K562 (cell line): ENCODE measurements around the gene MYO1D. TPM values are rescaled to one million over a fixed set of nuclear protein-coding genes. Genes with fewer than 3 reads are reported as not detected.

Experiments used
- ARID1B ChIP-seq: fragments of 450-650 bp; IDR thresholded peaks from 2 replicates; pipeline ENCODE4 v1.6.1; 2016; ENCODE audit warnings: antibody characterized with exemption, mild to moderate bottlenecking, inconsistent platforms
- C11orf30 ChIP-seq: fragments of 450-650 bp; IDR thresholded peaks from 2 replicates; pipeline ENCODE4 v1.6.1; 2016; ENCODE audit warnings: low read depth, mild to moderate bottlenecking
- CBFA2T2 ChIP-seq: fragments of 450-650 bp; conservative IDR thresholded peaks from 2 replicates; pipeline ENCODE4 v1.6.1; 2017; ENCODE audit warnings: mild to moderate bottlenecking
- CTCF ChIP-seq, 3 experiments: IDR thresholded peaks in 2 of 3; conservative IDR thresholded peaks in 1 of 3; 2 replicates each; pipeline ENCODE4 v1.5.1; 2011 to 2012; ENCODE audit warnings: low read length in 3 of 3, mild to moderate bottlenecking in 3 of 3, control low read depth in 2 of 3, improper control_type of control experiment in 1 of 3, inconsistent platforms in 1 of 3, low read depth in 1 of 3, mixed read lengths in 1 of 3, moderate library complexity in 1 of 3; ENCODE audit not compliant: insufficient read depth in 2 of 3
- HNRNPK ChIP-seq: fragments of 200-400 bp; formaldehyde crosslinking; IDR thresholded peaks from one replicate; pipeline ENCODE4 v1.6.1; 2018; ENCODE audit warnings: mild to moderate bottlenecking, low read depth, low read length; ENCODE audit not compliant: poor library complexity, severe bottlenecking
- NFIC ChIP-seq: fragments of 450-650 bp; IDR thresholded peaks from 2 replicates; pipeline ENCODE4 v1.6.1; 2017; ENCODE audit warnings: mild to moderate bottlenecking, inconsistent platforms
- POU5F1 ChIP-seq: fragments of 150-350 bp; IDR thresholded peaks from 2 replicates; pipeline ENCODE4 v1.6.1; 2014; ENCODE audit warnings: borderline replicate concordance, low read length, low read depth, mild to moderate bottlenecking; ENCODE audit not compliant: partially characterized antibody
- RBM25 ChIP-seq: fragments of 200-400 bp; formaldehyde crosslinking; IDR thresholded peaks from 2 replicates; pipeline ENCODE4 v1.6.1; 2018; ENCODE audit warnings: low read length, low read depth, moderate library complexity; ENCODE audit not compliant: severe bottlenecking
- TAL1 ChIP-seq: fragments of 450-650 bp; IDR thresholded peaks from 2 replicates; pipeline ENCODE4 v1.6.1; 2016; ENCODE audit warnings: mild to moderate bottlenecking
- ZNF282 ChIP-seq: sonication (generic); formaldehyde crosslinking; IDR thresholded peaks from 2 replicates; pipeline ENCODE4 v1.8.1; 2023; ENCODE audit warnings: missing genetic modification reagents
- ZNF830 ChIP-seq: fragments of 250-450 bp; sonication (Bioruptor Pico); IDR thresholded peaks from 2 replicates; pipeline ENCODE4 v1.5.0; 2021; ENCODE audit warnings: mild to moderate bottlenecking
- polyA plus RNA-seq, 8 experiments: library from polyadenylated mRNA; depleted of rRNA in 4 of 8; stranded (reverse) in 5 of 8; unstranded in 3 of 8; fragments of >200 nt; fragmentation: Nextera tagmentation in 2 of 8; fragmentation: Illumina TruSeq in 1 of 8; extraction: Ambion mirVana in 2 of 8; extraction: Trizol in 1 of 8; gene quantifications; 2 replicates each; pipeline versions ENCODE4 v1.2.1 to v1.2.3, GENCODE V29; 2011 to 2014; ENCODE audit warnings: inconsistent platforms in 1 of 8, missing spikeins in 1 of 8
- total RNA-seq, 7 experiments: library from RNA; depleted of rRNA in 6 of 7; stranded (reverse); fragments of >200 nt in 6 of 7; fragmentation: Illumina TruSeq in 2 of 7; extraction: Trizol in 2 of 7; gene quantifications; 2 replicates each; pipeline versions ENCODE4 v1.2.1 to v1.2.3, GENCODE V29; 2011 to 2021; ENCODE audit warnings: low replicate concordance in 1 of 7

MYO1D gene
- total and polyA plus RNA-seq, 9 of the 15 experiments (the other 6 are each of a cell fraction or from before 2014, with no cell fraction given), result 2.1 to 71.2 (median 45.4) TPM

- no peak for TF ChIP-seq CTCF (IDR thresholded peaks at IDR 0.05 in 2 of 3, conservative IDR thresholded peaks at IDR 0.05 in 1 of 3; ENCODE audit: insufficient read depth in 2 of 3, low read depth in 1 of 3, low read length in 3 of 3)
- peak; percentile 66 for TF ChIP-seq ARID1B
- TF ChIP-seq ZNF830, result no peak
- TF ChIP-seq TAL1, result peak; percentile 53; the same call in 1 of the 2 replicates
- TF ChIP-seq CBFA2T2, result peak; percentile 50
- TF ChIP-seq C11orf30, result no peak
- no peak for TF ChIP-seq ZNF282 (CRISPR knock-in tag)
- TF ChIP-seq POU5F1, result no peak
- peak; percentile 85 for TF ChIP-seq NFIC
- TF ChIP-seq RBM25, result peak; percentile 58
- TF ChIP-seq HNRNPK, result no peak
These were observed 38.3 kb upstream of the MYO1D start (continued) for GRCh38 chr17:32915245-32915644.
